NCI-H187 treated with DMSO at 0.1 percent for 48 hours (cell line): ENCODE measurements around the gene CRISPLD2.
"Not testable (repeated sequence)": the region's sequence is repeated elsewhere in the genome, so short reads cannot be mapped to it uniquely, and the experiment has no call there.

Source experiments
- DNase-seq: peaks from one replicate; lab custom pipeline; 2025; lab: John Stamatoyannopoulos, UW

The CRISPLD2 gene

DNA sequence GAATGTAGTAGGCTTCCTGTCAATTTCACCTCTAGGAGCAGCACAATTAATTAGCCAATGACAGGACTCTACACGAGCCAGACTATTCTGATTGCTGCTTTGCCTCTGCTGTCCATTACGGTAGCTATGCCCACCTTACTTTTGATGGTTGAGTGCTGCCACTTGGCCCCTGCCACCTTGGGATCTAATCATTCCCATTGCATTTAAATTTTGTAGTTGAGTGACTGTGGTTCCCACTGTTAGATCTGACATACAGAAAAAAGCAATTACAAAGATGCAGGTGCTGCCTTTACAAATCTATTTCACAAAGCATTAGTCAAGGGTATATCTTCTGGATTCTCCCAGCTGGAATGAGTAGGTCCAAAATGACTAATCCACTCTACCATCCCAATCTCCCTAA is 39.9 kb downstream of the CRISPLD2 start:
- DNase-seq: no peak

DNA sequence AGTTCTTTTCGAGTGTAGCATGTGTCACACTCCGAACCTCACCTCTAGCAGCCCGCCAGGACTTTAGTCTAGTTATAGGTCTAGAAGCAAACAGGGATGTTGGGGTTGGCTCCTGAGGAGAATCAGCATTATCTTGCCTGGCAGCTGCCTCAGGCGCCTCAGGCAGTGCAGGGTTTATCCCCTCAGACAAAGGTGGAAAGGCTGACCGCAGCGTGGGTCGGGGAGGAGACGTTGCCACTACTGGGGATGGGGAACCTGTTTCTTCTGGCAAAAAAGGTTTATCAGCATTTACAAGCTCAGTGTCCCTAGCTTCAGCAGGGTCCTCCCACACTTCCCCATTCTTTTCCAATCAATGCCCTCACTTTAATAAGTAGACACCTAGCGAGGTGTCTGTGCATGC is 40.6 kb downstream of the CRISPLD2 start:
- DNase-seq: no peak

- no peak for DNase-seq
Measured at GRCh38 chr16:84861671-84862070, 41.9 kb downstream of the CRISPLD2 start.

DNA sequence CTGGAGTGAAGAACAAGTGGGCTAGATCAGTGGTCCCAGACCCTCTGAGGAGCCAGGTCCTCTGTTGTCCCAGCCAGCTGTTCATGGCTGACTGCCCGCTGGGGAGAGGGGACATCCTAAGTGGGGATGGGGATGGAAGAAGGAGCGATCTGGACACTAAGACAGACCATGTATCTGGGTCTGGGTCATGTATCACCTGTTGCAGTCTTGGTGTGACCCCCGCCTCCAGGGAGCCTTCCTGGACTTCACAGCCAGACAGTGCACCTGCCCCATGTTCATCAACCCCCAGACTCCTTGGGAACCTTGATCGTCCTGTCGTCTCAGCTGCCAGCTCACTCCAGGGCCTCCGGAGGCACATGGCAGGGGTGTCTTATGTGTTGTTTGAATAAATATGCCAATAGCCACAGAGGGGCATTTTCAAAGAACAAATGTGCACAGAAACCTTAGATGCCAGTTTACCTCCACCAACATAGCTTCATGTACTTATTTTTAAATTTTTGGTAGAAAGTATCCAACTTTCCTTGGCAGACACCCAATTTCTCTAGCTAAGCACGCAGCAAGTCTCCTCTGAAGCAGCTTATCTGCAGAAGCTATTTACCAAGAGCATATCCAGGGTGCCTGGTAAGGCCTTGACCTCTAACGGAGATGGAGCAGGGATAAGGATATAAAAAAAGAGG is 43.2 kb downstream of the CRISPLD2 start:
- no peak for DNase-seq

GRCh38 chr16:84863481-84863814 is 43.7 kb downstream of the CRISPLD2 start:
- DNase-seq: no peak

GRCh38 chr16:84864326-84864955 is 44.7 kb downstream of the CRISPLD2 start:
- no peak for DNase-seq

DNA sequence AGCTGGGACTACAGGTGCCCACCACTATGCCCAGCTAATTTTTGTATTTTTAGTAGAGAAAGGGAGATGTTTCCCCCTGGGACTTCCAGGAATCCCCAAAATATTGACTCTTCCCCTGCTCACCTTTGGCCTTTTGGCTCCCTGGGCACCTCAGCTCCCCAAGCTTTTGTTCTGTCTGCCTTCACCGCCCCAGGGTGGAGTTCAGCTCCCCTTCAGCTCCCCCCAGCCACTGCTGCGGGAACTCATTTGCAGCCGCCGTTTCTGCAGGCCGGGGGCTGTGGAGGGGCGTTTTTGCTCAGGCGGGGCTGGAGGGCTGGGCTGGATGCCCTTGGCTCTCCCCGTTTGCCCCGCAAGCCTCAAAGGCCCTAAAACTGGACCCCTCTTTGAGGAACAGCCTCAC is 47.9 kb downstream of the CRISPLD2 start:
- DNase-seq: no peak

DNA sequence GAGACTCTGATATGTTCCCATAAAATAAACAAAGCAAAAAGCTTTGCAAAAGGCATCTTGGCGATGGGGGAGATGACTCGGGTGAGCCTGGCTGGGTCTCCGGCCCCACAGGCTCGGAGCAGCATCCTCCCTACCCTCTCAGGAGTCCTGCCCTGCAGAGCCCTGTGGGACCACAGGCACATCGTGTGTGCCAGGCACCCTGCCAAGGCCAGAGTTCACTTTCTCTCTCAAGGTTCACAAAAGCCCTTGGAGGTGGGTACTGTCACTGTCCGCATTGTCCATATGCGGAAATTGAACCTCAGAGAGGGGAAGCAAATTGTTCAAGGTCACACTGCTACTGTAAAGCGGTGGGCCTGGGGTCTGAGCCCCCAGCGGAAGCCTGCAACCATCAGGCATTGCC is 48.5 kb downstream of the CRISPLD2 start:
- DNase-seq: no peak

- DNase-seq: no peak
Measured at GRCh38 chr16:84868829-84869472, 49.2 kb downstream of the CRISPLD2 start.

- DNase-seq: no peak
Measured at GRCh38 chr16:84869473-84869845, 49.7 kb downstream of the CRISPLD2 start.

DNA sequence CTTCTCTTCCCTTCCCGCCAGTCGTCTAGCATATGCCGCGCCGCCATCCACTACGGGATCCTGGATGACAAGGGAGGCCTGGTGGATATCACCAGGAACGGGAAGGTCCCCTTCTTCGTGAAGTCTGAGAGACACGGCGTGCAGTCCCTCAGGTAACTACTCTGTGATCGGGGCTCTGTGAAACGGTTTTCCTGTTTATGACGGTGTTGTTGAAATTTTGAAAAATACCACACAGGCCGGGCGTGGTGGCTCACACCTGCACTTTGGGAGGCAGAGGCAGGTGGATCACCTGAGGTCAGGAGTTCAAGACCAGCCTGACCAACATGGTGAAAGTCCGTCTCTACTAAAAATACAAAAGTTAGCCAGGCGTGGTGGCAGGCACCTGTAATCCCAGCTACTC is 53.2 kb downstream of the CRISPLD2 start:
- not testable (repeated sequence) for DNase-seq

DNA sequence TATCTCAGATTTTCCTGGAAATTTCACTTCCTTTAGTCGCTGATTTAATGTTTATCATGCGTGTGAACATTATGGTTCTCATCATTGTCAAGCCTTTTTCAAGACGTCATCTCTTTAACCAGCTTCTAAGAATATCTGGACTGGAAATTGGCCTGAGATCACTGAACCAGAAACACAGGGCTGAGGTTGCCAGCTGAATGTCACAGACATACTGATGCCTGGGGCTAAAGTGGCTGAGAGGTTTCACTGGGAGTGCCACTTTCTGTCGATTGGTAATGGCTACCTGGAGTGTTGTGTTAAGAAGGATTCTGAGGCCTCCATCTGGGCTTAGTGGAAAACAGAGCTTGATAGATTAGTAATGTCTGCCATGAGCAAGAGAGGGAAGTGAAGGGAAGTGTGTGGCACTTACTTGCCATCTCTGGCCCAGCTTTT is 54.2 kb downstream of the CRISPLD2 start:
- DNase-seq: no peak

GRCh38 chr16:84874553-84874952 is 54.8 kb downstream of the CRISPLD2 start:
- DNase-seq: no peak

DNA sequence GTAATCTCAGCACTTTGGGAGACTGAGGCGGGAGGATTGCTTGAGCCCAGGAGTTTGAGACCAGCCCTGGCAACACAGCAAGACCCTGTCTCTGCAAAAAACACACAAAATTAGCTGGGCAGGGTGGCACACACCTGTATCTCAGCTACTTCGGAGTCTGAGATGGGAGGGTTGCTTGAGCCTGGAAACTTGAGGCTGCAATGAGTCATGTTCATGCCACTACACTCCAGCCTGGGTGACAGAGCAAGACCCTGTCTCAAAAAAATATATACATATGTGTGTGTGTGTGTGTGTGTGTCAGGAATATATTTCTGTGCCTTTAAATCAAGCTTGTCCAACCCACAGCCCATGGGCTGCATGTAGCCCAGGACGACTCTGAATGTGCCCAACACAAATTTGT is 55.2 kb downstream of the CRISPLD2 start:
- DNase-seq: no peak

GRCh38 chr16:84875846-84876245 is 56.1 kb downstream of the CRISPLD2 start:
- DNase-seq: no peak

GRCh38 chr16:84876873-84877606 is 57.3 kb downstream of the CRISPLD2 start:
- no peak for DNase-seq

- no peak for DNase-seq
Measured at GRCh38 chr16:84878770-84879169, 59.0 kb downstream of the CRISPLD2 start.

DNA sequence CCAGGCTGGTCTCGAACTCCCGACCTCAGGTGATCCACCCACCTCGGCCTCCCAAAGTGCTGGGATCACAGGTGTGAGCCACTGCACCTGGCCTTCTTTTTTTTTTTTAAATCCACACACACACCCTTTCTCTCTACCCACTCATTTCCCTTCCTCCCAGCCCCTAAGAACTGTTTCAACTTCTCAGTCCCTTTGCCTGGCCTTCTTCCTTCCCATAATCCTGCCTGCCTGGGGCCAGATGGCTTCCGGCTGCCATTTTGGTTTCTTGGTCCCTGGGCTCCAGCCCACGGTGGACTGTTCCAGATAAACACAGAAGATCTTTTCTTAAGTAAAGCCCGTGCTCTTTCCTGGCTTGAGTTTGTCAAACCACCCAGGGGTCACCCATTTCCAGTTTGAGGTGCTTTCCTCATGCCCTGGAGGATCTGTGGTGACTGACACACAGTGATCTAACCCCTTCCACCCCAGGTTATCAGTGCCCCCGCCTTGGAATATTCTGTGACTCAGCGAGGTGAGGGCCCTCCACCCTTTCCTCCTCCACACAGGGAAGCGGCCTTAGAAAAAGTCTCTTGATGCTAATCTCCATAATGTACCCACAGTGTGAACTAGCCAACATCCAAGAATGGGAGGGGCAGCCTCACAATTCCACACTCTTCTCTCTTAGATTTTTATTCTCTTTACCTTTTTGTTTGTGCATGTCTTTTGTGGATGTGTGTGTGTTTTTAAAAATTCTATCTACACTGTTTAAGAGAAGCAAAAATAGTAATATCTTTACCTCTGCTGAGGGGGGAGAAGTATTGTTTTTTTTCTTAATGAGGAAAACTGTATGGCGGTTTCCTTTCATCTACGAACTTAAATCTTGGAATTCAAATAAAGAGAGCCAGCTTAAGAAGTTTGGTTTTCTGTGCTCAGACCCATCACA is 60.0 kb downstream of the CRISPLD2 start:
- no peak for DNase-seq

DNA sequence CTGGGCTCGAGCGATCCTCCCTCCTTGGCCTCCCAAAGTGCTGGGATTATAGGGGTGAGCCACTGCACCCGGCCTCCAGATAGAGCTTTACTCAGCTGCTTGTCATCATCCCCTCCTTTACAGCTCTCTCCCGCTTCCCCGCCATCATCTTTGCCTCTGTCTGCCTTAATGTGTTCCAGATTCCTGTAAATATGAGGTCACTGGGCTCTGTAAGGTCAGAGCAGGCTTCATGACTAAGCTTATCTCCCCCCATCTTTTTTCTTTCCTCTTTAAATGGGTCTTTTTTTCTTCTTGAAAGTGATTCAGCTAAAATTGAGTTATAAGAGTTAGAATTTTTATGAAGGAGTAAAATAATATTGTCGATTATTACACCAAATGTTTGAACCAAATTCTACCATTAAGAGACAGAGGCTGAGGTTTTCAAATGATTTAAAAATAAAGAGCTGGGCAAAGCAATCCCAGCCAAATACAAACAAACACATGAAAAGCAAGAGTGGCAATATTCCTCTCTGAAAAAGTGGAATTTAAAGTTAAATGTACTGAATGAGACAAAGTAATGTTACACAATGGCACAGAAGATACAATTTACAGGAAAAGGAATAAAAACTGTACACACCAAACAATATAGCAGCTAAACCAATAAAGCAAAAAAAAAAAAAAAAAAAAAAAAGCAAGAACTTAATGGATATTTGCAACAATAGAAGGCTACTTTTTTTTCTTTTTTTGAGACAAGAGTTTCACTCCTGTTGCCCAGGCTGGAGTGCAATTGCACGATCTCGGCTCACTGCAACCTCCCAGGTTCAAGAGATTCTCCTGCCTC is 62.1 kb downstream of the CRISPLD2 start:
- no peak for DNase-seq

DNA sequence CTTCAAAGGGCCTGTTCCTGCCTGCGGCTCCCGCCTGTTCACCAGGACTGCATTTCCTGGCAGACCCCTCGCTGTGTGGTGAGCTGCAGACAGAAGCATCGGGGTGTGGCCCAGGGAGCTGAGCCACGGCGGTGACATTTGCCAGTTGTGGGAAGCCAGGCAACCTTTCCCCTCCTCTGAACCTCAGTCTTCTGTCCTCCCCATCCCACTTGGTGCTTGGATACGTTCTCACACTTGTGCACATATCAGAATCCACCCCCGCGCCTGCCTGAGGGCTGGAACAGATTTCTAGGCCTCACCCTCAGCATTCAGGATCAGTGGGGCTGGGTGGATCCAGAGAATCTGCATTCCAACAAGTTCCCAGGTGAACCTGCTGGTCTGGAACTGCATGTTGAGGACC is 63.5 kb downstream of the CRISPLD2 start:
- DNase-seq: no peak

- no peak for DNase-seq
Measured at GRCh38 chr16:84884246-84884595, 64.4 kb downstream of the CRISPLD2 start.
